Mesenchymal stem cell (in vitro differentiated cells and primary cell): ENCODE measurements around the gene DNAJC15.
A peak's percentile ranks its signal among the peaks of the same experiment; 100 is the strongest.

Experiments used
- DNase-seq: peaks from one replicate; pipeline ENCODE4 v3.0.0-alpha.2; 2013
- H2AFZ ChIP-seq: one replicate; pipeline ENCODE4 v1.6.1; 2013; ENCODE audit warnings: low read depth, mild to moderate bottlenecking, control low read depth, inconsistent platforms, low read length, moderate library complexity
- H2AK5ac ChIP-seq: 2 replicates; pipeline ENCODE4 v1.6.1; 2013; ENCODE audit warnings: low read length, moderate library complexity, mild to moderate bottlenecking, inconsistent platforms; ENCODE audit not compliant: severe bottlenecking
- H2BK120ac ChIP-seq: one replicate; pipeline ENCODE4 v1.6.1; 2013; ENCODE audit warnings: low read depth, mild to moderate bottlenecking, inconsistent platforms, low read length, moderate library complexity
- H2BK12ac ChIP-seq, 2 experiments: one replicate each; pipeline ENCODE4 v1.6.1; 2013; ENCODE audit warnings: inconsistent platforms in 2 of 2, low read length in 2 of 2, mild to moderate bottlenecking in 2 of 2, moderate library complexity in 2 of 2, control low read depth in 1 of 2
- H2BK15ac ChIP-seq: one replicate; pipeline ENCODE4 v1.6.1; 2013; ENCODE audit warnings: mild to moderate bottlenecking, low read depth, inconsistent platforms; ENCODE audit not compliant: poor library complexity, severe bottlenecking
- H2BK5ac ChIP-seq: 2 replicates; pipeline ENCODE4 v1.6.1; 2013; ENCODE audit warnings: low read depth, mild to moderate bottlenecking, low read length, control low read depth, inconsistent platforms; ENCODE audit not compliant: poor library complexity, severe bottlenecking
- H3K14ac ChIP-seq, 2 experiments: one replicate each; pipeline ENCODE4 v1.6.1; 2013; ENCODE audit warnings: inconsistent platforms in 2 of 2, low read length in 2 of 2, control low read depth in 1 of 2, mild to moderate bottlenecking in 1 of 2, moderate library complexity in 1 of 2
- H3K18ac ChIP-seq, 2 experiments: one replicate each; pipeline ENCODE4 v1.6.1; 2013; ENCODE audit warnings: inconsistent platforms in 2 of 2, low read length in 2 of 2, control low read depth in 1 of 2, low read depth in 1 of 2, mild to moderate bottlenecking in 1 of 2
- H3K23ac ChIP-seq, 2 experiments: one replicate each; pipeline ENCODE4 v1.6.1; 2013; ENCODE audit warnings: inconsistent platforms in 2 of 2, low read length in 2 of 2, mild to moderate bottlenecking in 2 of 2, moderate library complexity in 2 of 2, control low read depth in 1 of 2
- H3K27ac ChIP-seq: 2 replicates; pipeline ENCODE4 v1.5.1; 2013; ENCODE audit warnings: mild to moderate bottlenecking, moderate library complexity, low read length, control low read depth, inconsistent platforms; ENCODE audit not compliant: poor library complexity, severe bottlenecking
- H3K27me3 ChIP-seq, 2 experiments: 2 replicates each; pipeline versions ENCODE4 v1.6.1 to v1.7.0; 2013; ENCODE audit warnings: low read length in 2 of 2, mild to moderate bottlenecking in 2 of 2, moderate library complexity in 2 of 2, control low read depth in 1 of 2, inconsistent platforms in 1 of 2; ENCODE audit not compliant: control insufficient read depth in 1 of 2, insufficient read depth in 1 of 2
- H3K36me3 ChIP-seq, 2 experiments: 2 replicates each; pipeline versions ENCODE4 v1.6.1 to v1.7.0; 2013; ENCODE audit warnings: low read length in 2 of 2, control low read depth in 1 of 2, inconsistent platforms in 1 of 2, low read depth in 1 of 2, mild to moderate bottlenecking in 1 of 2; ENCODE audit not compliant: insufficient read depth in 2 of 2, control insufficient read depth in 1 of 2
- H3K4ac ChIP-seq, 2 experiments: one replicate each; pipeline ENCODE4 v1.6.1; 2013; ENCODE audit warnings: inconsistent platforms in 2 of 2, low read length in 2 of 2, mild to moderate bottlenecking in 2 of 2, moderate library complexity in 2 of 2, control low read depth in 1 of 2, low read depth in 1 of 2
- H3K4me1 ChIP-seq: 2 replicates; pipeline ENCODE4 v1.6.1; 2013; ENCODE audit warnings: low read depth, low read length, control low read depth; ENCODE audit not compliant: control insufficient read depth, insufficient read depth
- H3K4me2 ChIP-seq: 2 replicates; pipeline ENCODE4 v1.6.1; 2013; ENCODE audit warnings: low read length, mild to moderate bottlenecking, inconsistent platforms; ENCODE audit not compliant: poor library complexity, severe bottlenecking
- H3K4me3 ChIP-seq, 2 experiments: 2 replicates each; pipeline versions ENCODE4 v1.5.1 to v1.7.0; 2013; ENCODE audit warnings: low read length in 2 of 2, mild to moderate bottlenecking in 2 of 2, control low read depth in 1 of 2, low read depth in 1 of 2; ENCODE audit not compliant: insufficient read depth in 1 of 2
- H3K79me1 ChIP-seq: replicated peaks from 2 replicates; pipeline ENCODE4 v1.6.1; 2013; ENCODE audit warnings: mild to moderate bottlenecking, control low read depth, low read length, inconsistent platforms; ENCODE audit not compliant: poor library complexity, severe bottlenecking
- H3K9ac ChIP-seq: 2 replicates; pipeline ENCODE4 v1.7.0; 2013; ENCODE audit warnings: mild to moderate bottlenecking, low read length, moderate library complexity
- H3K9me3 ChIP-seq: 2 replicates; pipeline ENCODE4 v1.7.0; 2013; ENCODE audit warnings: mild to moderate bottlenecking, low read length; ENCODE audit not compliant: control insufficient read depth
- H4K8ac ChIP-seq: one replicate; pipeline ENCODE4 v1.6.1; 2013; ENCODE audit warnings: inconsistent platforms, mild to moderate bottlenecking, low read length, moderate library complexity
- H4K91ac ChIP-seq: one replicate; pipeline ENCODE4 v1.6.1; 2013; ENCODE audit warnings: mild to moderate bottlenecking, low read length, inconsistent platforms
- WGBS: methylation state at CpG from one replicate; pipeline ENCODE4 v1.1.7; 2013; ENCODE audit warnings: mixed read lengths; 5-methylcytosine and 5-hydroxymethylcytosine counted together

The DNAJC15 gene

GRCh38 chr13:42981853-42982252 lies 41.5 kb upstream of the DNAJC15 start:
- Histone ChIP-seq H2BK12ac (no peak overlapping the region), H2BK15ac (no peak overlapping the region), H3K4me1 (peaks cover 3% of the 10 kb centered on the region), H2BK5ac (no peak overlapping the region), H2AFZ (no peak overlapping the region), H3K4me2 (no peak overlapping the region), H3K14ac (no peak overlapping the region), H3K79me1 (no peaks in the 10 kb centered on the region), H3K18ac (no peak overlapping the region), H3K23ac (no peak overlapping the region), H4K91ac (no peak overlapping the region), H3K27ac (no peak overlapping the region), H3K9ac (no peak overlapping the region), H3K4me3 (no peak overlapping the region), H4K8ac (no peak overlapping the region), H3K9me3 (no peaks in the 10 kb centered on the region), H3K4ac (no peak overlapping the region), H2AK5ac (no peak overlapping the region), H3K27me3 (no peaks in the 10 kb centered on the region), H2BK120ac (no peak overlapping the region), H3K36me3 (peaks cover 0 to 11% of the 10 kb centered on the region in 2 experiments)
- no peak for DNase-seq
- WGBS = 81% methylated on average over 1 of the region's 1 CpG

- no peak for DNase-seq
- H2BK15ac ChIP-seq = no peak overlapping the region
- H3K4ac ChIP-seq = no peak overlapping the region
- no peak overlapping the region for H3K4me3 ChIP-seq
- H3K27ac ChIP-seq = no peak overlapping the region
- H2AK5ac ChIP-seq = no peak overlapping the region
- no peak overlapping the region for H3K18ac ChIP-seq
- no peak overlapping the region for H2BK12ac ChIP-seq
- H2BK120ac ChIP-seq = no peak overlapping the region
- H3K9ac ChIP-seq = no peak overlapping the region
- no peak overlapping the region for H3K23ac ChIP-seq
- H3K27me3 ChIP-seq = no peaks in the 10 kb centered on the region
- H3K9me3 ChIP-seq = no peaks in the 10 kb centered on the region
- no peak overlapping the region for H3K4me2 ChIP-seq
- peaks cover 3% of the 10 kb centered on the region for H3K4me1 ChIP-seq
- no peak overlapping the region for H2AFZ ChIP-seq
- H3K14ac ChIP-seq = no peak overlapping the region
- H4K91ac ChIP-seq = no peak overlapping the region
- H3K79me1 ChIP-seq = no peaks in the 10 kb centered on the region
- no peak overlapping the region for H2BK5ac ChIP-seq
- no peaks in the 10 kb centered on the region for H3K36me3 ChIP-seq
- H4K8ac ChIP-seq = no peak overlapping the region
These were observed 39.4 kb upstream of the DNAJC15 start for GRCh38 chr13:42984026-42984425.

DNA sequence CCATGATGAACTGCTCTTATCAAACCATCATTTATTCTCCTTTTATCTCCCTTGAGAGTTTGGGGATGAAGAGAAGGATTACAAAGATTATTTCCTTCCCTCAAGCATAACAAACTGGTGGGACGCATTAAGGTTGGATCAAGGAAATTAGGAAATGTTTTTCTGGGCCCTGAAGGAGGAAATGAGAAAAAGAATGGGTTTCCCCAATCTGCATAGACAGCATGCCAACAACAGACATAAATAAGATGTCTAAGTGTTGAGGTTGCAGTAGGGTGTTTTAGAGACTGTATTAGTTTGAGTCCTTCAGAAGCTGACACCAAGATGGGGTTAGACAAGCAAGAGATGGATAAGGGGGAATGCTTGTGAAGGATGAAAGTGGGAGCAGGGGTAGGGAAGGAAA lies 38.7 kb upstream of the DNAJC15 start:
- H3K4ac ChIP-seq = no peak overlapping the region
- no peaks in the 10 kb centered on the region for H3K9me3 ChIP-seq
- no peak overlapping the region for H3K27ac ChIP-seq
- H2BK15ac ChIP-seq = no peak overlapping the region
- no peak overlapping the region for H2AK5ac ChIP-seq
- no peak overlapping the region for H2BK12ac ChIP-seq
- peaks cover 3% of the 10 kb centered on the region for H3K4me1 ChIP-seq
- no peak overlapping the region for H2AFZ ChIP-seq
- H2BK120ac ChIP-seq = no peak overlapping the region
- H3K9ac ChIP-seq = no peak overlapping the region
- H3K27me3 ChIP-seq = no peaks in the 10 kb centered on the region
- WGBS = no CpG with 5 or more reads among the region's 1 CpG
- no peak overlapping the region for H3K4me3 ChIP-seq
- H3K18ac ChIP-seq = no peak overlapping the region
- DNase-seq = no peak
- no peak overlapping the region for H2BK5ac ChIP-seq
- no peaks in the 10 kb centered on the region for H3K36me3 ChIP-seq
- no peak overlapping the region for H4K8ac ChIP-seq
- no peak overlapping the region for H3K4me2 ChIP-seq
- no peak overlapping the region for H4K91ac ChIP-seq
- no peak overlapping the region for H3K14ac ChIP-seq
- no peaks in the 10 kb centered on the region for H3K79me1 ChIP-seq
- no peak overlapping the region for H3K23ac ChIP-seq

DNA sequence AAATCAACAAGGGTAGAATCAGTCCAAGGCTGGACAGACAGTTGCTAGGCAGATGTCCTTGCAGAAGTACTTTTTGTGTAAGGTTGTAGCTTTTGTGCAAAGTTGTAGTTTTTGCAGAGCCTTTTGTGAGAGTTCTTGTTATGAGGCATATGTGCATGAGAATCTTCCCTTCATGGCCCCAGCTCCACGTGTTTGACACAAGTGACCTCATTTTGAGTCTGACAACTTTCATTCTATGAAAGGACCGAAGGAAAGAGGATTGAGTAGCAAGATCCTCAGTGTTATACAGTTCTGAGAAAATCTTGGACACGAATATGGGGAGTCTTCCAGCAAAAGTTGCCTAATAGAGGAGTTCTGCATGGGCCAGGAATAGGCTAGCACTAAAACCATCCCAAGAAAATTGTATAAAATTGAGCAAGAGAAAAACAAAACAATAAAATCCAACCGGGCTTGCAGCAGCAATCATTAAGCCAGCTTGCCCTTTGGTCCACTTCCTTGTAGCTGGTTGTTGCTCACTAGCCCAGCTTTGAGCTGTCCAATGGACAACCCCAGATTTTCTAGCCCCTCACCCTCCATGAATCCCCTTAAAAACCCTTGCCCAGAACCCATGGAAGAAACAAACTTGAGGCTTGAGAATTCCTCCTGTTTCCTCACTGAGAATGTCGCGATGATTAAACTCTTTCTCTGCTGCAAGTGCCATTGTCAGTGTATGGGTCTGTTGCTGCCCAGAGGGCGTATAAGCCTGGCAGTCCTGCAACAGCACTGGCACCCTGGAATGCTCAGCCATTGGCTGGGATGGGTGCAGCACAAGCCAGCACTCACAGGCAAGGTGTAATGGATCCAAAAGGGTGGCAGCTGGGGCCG lies 37.8 kb upstream of the DNAJC15 start:
- Histone ChIP-seq H3K27me3 (no peaks in the 10 kb centered on the region), H3K9me3 (no peaks in the 10 kb centered on the region), H3K79me1 (no peaks in the 10 kb centered on the region), H4K91ac (no peak overlapping the region), H2AFZ (no peak overlapping the region), H2BK5ac (no peak overlapping the region), H3K23ac (no peak overlapping the region), H3K36me3 (no peaks in the 10 kb centered on the region), H3K4me2 (no peak overlapping the region), H2BK12ac (no peak overlapping the region), H3K4me3 (peak overlapping the region in 1 of 2 experiments; percentile 26), H3K9ac (peak overlapping the region; percentile 48), H3K14ac (no peak overlapping the region), H2AK5ac (no peak overlapping the region), H4K8ac (no peak overlapping the region), H3K4ac (no peak overlapping the region), H3K27ac (no peak overlapping the region), H3K18ac (no peak overlapping the region), H2BK120ac (no peak overlapping the region), H3K4me1 (peaks cover 3% of the 10 kb centered on the region), H2BK15ac (no peak overlapping the region)
- DNase-seq = no peak
- WGBS = 94% methylated on average over 8 of the region's 8 CpGs
